Sigmoid colon (tissue), 7 donors: ENCODE results near the gene FOXP1. TPM values are rescaled to one million over a fixed set of nuclear protein-coding genes. Genes with fewer than 3 reads are reported as not detected.

Source experiments
- DNase-seq: peaks from one replicate; pipeline ENCODE4 v3.0.0-alpha.2; 2019
- H3K27ac ChIP-seq, 4 donors: fragments of 200-600 bp; sonication (generic); one replicate each; pipeline ENCODE4 v1.5.1; 2016 to 2019; ENCODE audit warnings: mild to moderate bottlenecking in 1 of 4
- H3K27me3 ChIP-seq, 3 donors: fragments of 200-600 bp; sonication (generic); one replicate each; pipeline ENCODE4 v1.5.1; 2019; ENCODE audit warnings: mild to moderate bottlenecking in 1 of 3
- H3K36me3 ChIP-seq, 4 donors: fragments of 200-600 bp; sonication (generic); one replicate each; pipeline ENCODE4 v1.5.1; 2016 to 2019
- H3K4me1 ChIP-seq, 4 donors: fragments of 200-600 bp; sonication (generic); one replicate each; pipeline ENCODE4 v1.5.1; 2017 to 2019
- H3K4me3 ChIP-seq, 4 donors: fragments of 200-600 bp; sonication (generic); one replicate each; pipeline ENCODE4 v1.5.1; 2017 to 2019; ENCODE audit warnings: mild to moderate bottlenecking in 2 of 4, moderate library complexity in 1 of 4
- H3K9me3 ChIP-seq, 4 donors: fragments of 200-600 bp in 3 of 4; sonication (generic) in 3 of 4; one replicate each; pipeline versions ENCODE4 v1.5.1 to v1.6.1; 2013 to 2019
- CTCF ChIP-seq, 4 experiments: fragments of 450-650 bp in 3 of 4; fragments of 200-600 bp in 1 of 4; IDR thresholded peaks; one replicate each; pipeline ENCODE4 v1.5.1; 2016 to 2019; ENCODE audit warnings: antibody characterized with exemption in 4 of 4, mild to moderate bottlenecking in 3 of 4, moderate library complexity in 2 of 4
- EP300 ChIP-seq, 4 donors: sonication (generic); formaldehyde crosslinking; IDR thresholded peaks; one replicate each; pipeline ENCODE4 v1.6.1; 2017; ENCODE audit warnings: antibody characterized with exemption in 4 of 4
- POLR2A ChIP-seq, 2 donors: fragments of 450-650 bp; IDR thresholded peaks; one replicate each; pipeline ENCODE4 v1.6.1; 2016; ENCODE audit warnings: antibody characterized with exemption in 2 of 2, mild to moderate bottlenecking in 2 of 2, moderate library complexity in 2 of 2
- POLR2AphosphoS5 ChIP-seq, 4 donors: sonication (generic); formaldehyde crosslinking; IDR thresholded peaks; one replicate each; pipeline ENCODE4 v1.6.1; 2017; ENCODE audit warnings: antibody characterized with exemption in 4 of 4
- WGBS, 2 donors: extraction: QIAGEN DNeasy Blood & Tissue Kit; methylation state at CpG; one replicate each; pipeline ENCODE4 v1.1.7; 2013; 5-methylcytosine and 5-hydroxymethylcytosine counted together
- intact Hi-C: fragments of 100-400 bp; cut with DNase I; formaldehyde crosslinking; loops from one replicate; pipeline ENCODE4 v1.15.1; 2023
- polyA plus RNA-seq, 3 donors: library from polyadenylated mRNA; stranded (reverse); fragments of 200-250 nt; gene quantifications; one replicate each; pipeline ENCODE4 v1.2.3, GENCODE V29; 2013
- total RNA-seq, 4 donors: library from RNA; depleted of rRNA; stranded (reverse); fragments of >200 nt; gene quantifications; one replicate each; pipeline ENCODE4 v1.1.0, GENCODE V29; 2016
- donor health status: healthy with polysubstance abuse.
- donor health status: Bipolar disorder and iron deficiency.
- donor health status: healthy.

The FOXP1 gene
- total and polyA plus RNA-seq, 7 donors: 13.8 to 232 (median 139) TPM

- no peaks in the 10 kb centered on the region for H3K36me3 ChIP-seq
- no peak overlapping the region for H3K27ac ChIP-seq
- no peaks in the 10 kb centered on the region for H3K9me3 ChIP-seq
- peaks cover 0 to 15% (median 8%) of the 10 kb centered on the region in 4 donors for H3K4me1 ChIP-seq
- no peak overlapping the region for H3K4me3 ChIP-seq
- intact Hi-C loops: no loop called here
- no peak for DNase-seq
- H3K27me3 ChIP-seq: no peaks in the 10 kb centered on the region
- 51 to 69% methylated on average over 3 of the region's 3 CpGs for WGBS, 2 donors
- no peak for TF ChIP-seq CTCF (IDR thresholded peaks at IDR 0.05)
These were observed 170.0 kb downstream of the FOXP1 start for GRCh38 chr3:71413572-71413971.

- intact Hi-C loops: no loop called here
- Histone ChIP-seq H3K4me3 (no peak overlapping the region), H3K4me1 (peaks cover 0 to 11% (median 7%) of the 10 kb centered on the region in 4 donors), H3K36me3 (no peaks in the 10 kb centered on the region), H3K9me3 (no peaks in the 10 kb centered on the region), H3K27me3 (no peaks in the 10 kb centered on the region), H3K27ac (no peak overlapping the region)
- no peak for DNase-seq
- 93 to 96% methylated on average over 1 of the region's 1 CpG for WGBS, 2 donors
- no peak for TF ChIP-seq CTCF (IDR thresholded peaks at IDR 0.05)
- no peak for TF ChIP-seq EP300 (IDR thresholded peaks at IDR 0.05)
- no peak for TF ChIP-seq POLR2A (IDR thresholded peaks at IDR 0.05)
- TF ChIP-seq POLR2AphosphoS5 (IDR thresholded peaks at IDR 0.05): no peak
These were observed 174.2 kb downstream of the FOXP1 start for GRCh38 chr3:71409352-71409751.

- DNase-seq: no peak
- Histone ChIP-seq H3K36me3 (no peaks in the 10 kb centered on the region), H3K27me3 (no peaks in the 10 kb centered on the region), H3K4me3 (no peak overlapping the region), H3K4me1 (peaks cover 0 to 7% (median 3%) of the 10 kb centered on the region in 4 donors), H3K27ac (no peak overlapping the region), H3K9me3 (no peaks in the 10 kb centered on the region)
- TF ChIP-seq POLR2A (IDR thresholded peaks at IDR 0.05) (no peak), POLR2AphosphoS5 (IDR thresholded peaks at IDR 0.05) (no peak), EP300 (IDR thresholded peaks at IDR 0.05) (no peak), CTCF (IDR thresholded peaks at IDR 0.05) (no peak)
- intact Hi-C loops: no loop called here
- 78 to 88% methylated on average over 2 of the region's 2 CpGs for WGBS, 2 donors
These were observed 174.6 kb downstream of the FOXP1 start for GRCh38 chr3:71408903-71409302.

GRCh38 chr3:71407823-71408222 lies 175.7 kb downstream of the FOXP1 start:
- intact Hi-C loops: no loop called here
- H3K27me3 ChIP-seq: no peaks in the 10 kb centered on the region
- TF ChIP-seq CTCF (IDR thresholded peaks at IDR 0.05): no peak
- TF ChIP-seq POLR2AphosphoS5 (IDR thresholded peaks at IDR 0.05): no peak
- no peak for TF ChIP-seq POLR2A (IDR thresholded peaks at IDR 0.05)
- no peak for TF ChIP-seq EP300 (IDR thresholded peaks at IDR 0.05)
- DNase-seq: no peak
- WGBS, 2 donors: 68 to 88% methylated on average over 10 of the region's 10 CpGs
- H3K36me3 ChIP-seq: no peaks in the 10 kb centered on the region
- H3K4me3 ChIP-seq: no peak overlapping the region
- H3K27ac ChIP-seq: no peak overlapping the region
- H3K4me1 ChIP-seq: no peaks in the 10 kb centered on the region
- no peaks in the 10 kb centered on the region for H3K9me3 ChIP-seq
